ENCODE results near the gene CCDC9.

Gene CCDC9

DNA sequence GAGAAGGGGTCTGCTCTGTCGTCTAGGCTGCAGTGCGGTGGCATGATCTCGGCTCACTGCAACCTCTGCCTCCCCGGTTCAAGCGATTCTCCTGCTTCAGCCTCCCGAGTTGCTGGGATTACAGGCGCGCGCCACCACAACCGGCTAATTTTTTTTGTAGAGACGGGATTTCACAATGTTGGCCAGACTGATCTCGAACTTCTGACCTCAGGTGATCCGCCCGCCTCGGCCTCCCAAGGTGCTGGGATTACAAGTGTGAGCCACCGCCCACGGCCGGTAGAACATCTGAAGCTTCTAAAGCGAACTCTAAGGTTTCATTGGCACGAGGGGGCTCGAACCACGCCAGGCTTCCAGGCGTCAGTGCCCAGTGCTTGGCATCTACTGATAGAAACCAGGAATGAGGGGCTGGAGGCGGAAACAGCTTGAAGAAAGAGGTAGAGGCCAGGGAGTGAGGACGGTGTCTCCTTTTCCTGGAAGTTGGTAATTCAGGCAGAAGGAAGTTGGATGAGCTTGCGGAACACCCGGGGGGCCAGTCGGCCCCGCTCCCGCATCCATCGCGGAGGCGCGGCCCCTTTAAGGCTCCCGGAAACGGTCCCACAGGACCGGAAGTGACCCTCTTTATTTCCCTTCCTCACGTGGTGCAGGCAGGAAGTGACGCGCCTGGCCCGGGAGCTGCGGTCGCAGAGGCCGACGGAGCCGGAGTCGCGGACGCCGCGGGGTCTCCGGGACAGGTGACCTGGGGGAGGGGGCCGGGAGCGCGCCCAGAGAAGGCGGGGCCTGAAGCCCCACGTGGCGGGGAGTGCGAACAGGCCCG is at the start of gene CCDC9:
Gene CCDC9 (plus strand): TSS at position 647 of the 814 bp plus-strand sequence. CDS start 1,876 bp downstream, outside the sequence.
- DNase-seq (ENCODE audit: low read depth): peak; percentile 84

DNA sequence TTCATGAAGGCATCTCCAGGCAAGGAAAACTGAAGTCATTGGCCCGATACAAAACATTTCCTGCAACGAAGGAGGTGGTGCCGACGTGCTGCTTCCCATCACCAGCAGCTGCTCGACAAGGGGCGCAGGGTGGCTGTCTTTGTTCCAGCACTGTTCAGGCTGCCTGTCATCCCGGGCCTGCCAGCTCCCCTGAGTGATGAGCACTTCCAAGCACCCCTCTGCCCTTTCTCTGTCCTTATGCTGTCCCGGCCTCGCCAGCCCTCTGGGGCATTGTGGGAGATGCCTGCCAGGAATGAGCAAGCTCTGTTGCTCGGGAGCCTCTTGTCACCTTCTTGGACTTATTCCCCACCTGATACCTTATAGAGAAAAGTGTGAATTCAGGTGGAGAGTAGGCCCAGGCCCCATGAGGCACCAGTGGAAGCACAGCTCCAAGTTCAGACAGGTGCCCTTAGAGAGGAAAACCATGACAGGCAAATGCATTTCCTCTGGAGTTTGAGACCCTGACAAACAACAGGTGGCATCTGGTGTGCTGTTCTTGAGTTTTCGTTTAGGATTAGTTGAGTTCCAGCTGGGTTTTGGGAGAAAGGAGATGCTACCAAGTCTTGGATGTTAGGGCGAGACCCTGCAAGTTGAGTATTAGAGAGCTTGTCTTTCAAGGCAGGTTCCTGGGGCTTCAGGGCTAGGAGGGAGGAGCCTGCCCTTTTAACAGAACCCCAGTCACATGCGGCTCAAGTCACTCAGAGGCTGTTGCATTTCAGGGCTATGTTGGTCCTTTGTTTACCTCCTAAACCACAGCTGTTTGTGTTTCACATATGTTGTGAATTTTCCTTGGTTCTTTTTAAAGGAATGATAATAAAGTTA is 46.8 kb upstream of the CCDC9 start:
- DNase-seq (ENCODE audit: low read depth): no peak

DNA sequence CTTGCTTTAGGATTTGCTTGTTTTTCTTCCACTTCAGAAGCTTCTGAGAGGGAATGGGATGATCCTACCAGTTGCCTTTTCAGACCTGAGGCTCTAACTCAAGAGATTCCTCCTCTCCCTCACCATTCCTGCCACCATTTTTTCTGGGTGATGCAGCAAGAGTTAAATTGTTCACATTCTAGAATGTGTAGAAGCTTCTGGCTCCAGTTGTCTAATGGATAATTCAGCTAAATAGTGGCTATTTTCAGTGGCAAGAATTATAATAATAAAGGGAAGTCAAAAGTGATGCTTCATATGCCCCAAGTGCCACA is 46.2 kb upstream of the CCDC9 start:
- no peak for DNase-seq (ENCODE audit: low read depth)

DNA sequence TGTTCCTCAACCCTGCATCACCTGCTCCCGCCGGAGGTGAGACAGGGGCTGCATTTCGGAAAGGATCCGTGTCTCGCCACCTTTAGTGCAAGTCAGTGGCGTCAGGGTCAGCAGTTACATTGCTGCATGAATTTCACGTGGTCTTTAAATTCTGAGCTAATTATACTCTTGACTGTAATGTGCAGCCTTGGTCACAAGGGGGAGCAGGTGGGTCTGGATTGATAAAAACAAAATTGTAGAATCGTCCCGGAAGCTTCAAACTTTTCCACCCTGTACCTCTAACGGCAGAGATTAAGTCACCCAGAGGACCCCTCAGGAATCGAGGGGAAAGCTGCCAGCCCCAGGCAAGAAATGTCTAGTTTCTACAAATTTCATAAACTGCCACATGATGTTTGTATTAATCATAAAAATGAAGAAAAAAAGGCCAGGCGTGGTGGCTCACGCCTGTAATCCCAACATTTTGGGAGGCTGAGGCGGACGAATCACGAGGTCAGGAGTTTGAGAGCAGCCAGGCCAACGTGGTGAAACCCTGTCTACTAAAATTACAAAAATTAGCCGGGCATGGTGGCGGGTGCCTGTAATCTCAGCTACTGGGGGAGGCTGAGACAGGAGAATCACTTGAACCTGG is 45.5 kb upstream of the CCDC9 start:
- peak; percentile 49 for DNase-seq (ENCODE audit: low read depth)

DNA sequence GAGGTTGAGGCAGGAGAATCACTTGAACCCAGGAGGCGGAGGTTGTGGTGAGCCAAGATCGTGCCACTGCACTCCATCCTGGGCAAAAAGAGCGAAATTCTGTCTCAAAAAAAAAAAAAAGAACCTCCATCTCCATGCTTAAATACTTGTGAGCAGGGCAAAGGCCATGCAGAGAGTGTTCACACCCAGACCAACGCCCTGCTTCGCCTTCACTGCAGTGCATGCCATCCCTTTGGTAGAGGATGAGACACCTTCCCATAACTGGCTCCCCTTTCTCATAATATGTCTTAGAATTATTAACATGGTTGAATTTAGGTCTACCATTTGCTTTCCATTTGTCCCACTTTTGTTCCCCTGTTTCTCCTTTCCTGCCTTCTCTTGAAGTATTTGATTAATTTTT is 40.7 kb upstream of the CCDC9 start:
- no peak for DNase-seq (ENCODE audit: low read depth)

DNA sequence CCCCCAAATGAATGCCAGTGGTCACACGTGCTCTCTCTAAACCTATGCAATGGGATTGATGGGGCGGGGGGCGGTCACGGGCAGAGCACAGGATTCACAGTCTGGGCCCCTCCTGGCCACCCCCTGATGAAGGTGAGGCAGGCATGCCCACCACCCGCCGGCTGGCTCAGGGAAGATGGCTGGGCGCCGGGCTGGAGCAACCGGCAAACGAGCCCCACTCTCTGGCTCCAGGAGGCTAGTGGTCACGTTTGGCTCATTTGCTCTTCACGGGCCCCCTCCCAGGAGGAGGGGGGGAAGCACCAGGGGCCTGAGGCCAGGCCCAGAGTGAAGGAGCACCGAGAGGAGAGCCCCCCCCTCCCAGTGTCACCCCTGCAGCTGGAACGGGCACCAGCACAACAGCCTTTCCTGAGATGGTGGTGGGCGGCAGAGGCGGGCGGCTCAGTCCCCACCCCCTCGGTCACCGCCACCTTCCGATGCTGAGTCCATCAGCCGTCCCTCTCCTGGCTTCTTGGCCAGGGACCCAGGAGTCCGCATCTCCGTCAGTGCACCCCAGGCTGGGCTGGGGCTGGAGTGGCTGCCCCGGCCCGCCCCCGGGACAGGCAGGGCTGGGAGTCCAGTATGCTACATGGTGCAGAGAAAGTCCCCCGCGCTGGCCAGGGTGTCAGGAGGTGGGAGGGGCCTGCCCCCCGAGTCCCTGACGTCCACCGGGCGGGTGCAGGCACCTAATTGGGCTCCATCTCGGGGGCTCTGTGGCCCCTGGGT is 35.1 kb upstream of the CCDC9 start:
- DNase-seq (ENCODE audit: low read depth): no peak

DNA sequence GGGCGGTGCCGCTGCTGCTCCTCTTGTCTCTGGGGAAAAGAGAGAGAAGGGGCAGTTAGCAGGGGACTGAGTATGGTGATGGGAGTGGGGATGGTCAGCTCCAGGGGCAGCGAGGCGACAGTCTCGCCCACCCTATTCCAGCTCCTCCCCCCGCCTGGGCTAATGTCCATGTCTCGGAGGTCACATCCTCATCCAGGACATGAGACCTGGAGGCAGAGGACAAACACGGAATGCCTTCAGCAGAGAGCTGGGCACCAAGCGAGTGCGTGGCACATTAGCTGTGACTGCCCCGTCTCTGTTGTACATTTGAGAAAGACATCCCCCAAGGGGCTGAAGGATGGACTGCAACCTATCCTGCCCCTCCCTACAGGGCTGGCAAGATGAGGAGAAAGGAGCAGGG is 34.4 kb upstream of the CCDC9 start:
- DNase-seq (ENCODE audit: low read depth): no peak

DNA sequence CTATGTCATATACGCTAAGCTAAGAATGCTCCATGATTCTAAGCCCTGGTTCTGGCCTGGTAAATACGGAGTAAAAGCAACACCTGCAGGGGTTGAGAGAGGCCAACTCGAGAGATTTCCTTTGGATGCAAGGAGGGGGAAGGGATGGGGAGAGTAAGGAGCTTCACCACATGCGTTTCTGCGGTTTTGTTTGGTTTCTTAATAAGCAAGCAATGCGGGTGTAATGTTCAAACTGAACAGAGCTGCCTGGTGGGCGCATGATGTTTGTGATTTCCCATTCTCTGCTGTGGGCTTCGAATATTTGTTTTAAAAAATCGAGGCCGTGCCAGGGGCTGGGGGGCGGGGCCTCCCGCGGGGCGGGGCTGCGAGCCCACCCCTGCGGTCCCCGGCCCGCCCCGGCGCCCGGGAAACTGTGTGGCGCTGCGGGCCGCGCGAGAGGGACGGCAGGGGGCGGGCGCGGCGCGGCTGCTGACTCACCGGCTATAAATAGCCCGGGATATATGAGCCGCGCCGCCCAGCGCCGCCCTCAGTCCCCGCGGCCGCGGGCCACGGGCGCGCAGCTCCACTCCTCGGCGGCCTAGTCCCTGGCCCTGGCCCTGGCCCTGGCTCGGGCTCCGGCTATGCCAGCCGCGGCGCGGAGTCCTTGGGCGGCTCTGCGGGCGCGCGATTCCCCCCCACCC is 30.4 kb upstream of the CCDC9 start:
- DNase-seq (ENCODE audit: low read depth): peak; percentile 76

DNA sequence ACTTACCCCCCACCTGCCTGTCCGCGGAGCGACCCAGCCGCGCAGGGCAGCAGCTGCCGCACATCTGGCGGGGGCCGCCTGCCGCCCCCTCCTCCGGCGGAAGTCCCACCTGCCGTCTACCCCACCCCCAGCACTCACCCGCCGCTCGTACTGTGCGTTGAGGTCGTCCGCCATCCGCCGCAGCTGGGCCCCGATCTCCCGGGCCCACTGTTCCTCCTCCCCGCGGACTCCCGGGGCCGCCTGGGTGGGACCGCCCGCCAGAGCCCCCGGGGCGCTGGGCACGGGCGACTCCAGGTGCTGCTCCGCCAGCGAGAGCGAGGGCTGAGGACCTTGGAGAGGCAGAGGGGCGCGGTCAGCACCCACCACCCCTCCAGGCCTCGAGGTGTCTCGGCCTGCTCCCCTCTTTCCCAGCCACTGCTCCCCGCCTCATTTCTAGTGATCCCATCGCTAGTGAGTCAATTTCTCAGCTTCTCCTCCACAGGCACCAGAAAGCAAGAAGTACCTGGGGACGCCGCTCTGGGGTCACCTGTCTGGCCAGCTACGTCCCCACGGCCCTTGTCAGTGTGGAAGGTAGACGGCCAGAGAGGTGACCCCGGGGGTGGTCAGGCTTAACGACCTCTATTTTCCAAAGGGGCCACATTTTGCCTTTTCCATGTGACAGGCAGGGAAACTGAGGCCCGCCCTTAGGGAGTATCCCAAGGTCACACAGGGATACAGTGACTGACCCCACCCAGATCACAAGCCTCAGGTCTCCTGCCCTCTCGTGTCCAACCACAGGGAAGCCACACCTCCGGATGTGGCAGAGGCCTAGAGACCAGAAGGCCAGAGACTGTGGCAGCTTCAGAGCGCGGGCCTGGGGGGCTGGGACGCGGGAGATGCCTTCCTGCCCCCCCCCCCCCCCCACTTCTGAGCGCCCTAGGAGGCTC is 29.6 kb upstream of the CCDC9 start:
- no peak for DNase-seq (ENCODE audit: low read depth)

DNA sequence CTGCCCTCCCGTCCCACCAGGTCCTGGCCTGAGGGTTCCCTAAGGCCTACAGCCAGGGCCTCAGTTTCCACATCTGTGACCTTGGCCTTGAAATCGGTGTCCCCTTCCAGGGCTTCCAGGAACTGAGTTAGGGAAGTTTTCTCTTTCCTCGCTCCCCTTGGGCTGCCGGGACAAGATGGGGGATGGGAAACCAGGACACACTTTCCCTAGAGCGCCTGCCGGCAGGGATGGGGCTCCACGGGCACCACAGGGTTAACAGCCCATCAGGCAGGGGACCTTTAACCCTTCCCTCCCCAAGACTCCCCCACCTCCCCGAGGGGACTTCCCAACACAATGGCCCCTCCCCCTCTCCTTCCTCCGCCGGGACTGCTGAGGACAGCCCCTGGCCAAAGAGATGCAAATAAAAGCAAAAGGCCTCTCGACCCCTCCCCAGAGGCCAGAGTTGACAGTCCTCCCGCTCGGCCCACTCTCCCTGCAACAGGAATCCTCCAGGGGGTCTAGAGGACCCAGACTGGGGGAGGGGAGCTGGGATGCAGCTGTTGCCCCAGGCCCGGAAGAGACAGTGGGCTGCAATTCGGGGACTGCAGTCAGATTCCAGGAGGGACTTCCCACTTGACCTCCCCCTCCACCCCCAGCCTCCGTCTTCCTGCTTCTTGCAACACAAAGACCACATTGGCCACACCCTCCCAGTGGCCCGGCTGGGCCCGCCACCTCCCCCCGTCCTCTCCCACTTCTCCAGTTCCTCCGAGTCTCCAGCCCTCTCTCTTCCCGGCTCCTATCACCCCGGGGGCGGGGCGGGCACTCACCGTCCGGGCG is 28.8 kb upstream of the CCDC9 start:
- no peak for DNase-seq (ENCODE audit: low read depth)

DNA sequence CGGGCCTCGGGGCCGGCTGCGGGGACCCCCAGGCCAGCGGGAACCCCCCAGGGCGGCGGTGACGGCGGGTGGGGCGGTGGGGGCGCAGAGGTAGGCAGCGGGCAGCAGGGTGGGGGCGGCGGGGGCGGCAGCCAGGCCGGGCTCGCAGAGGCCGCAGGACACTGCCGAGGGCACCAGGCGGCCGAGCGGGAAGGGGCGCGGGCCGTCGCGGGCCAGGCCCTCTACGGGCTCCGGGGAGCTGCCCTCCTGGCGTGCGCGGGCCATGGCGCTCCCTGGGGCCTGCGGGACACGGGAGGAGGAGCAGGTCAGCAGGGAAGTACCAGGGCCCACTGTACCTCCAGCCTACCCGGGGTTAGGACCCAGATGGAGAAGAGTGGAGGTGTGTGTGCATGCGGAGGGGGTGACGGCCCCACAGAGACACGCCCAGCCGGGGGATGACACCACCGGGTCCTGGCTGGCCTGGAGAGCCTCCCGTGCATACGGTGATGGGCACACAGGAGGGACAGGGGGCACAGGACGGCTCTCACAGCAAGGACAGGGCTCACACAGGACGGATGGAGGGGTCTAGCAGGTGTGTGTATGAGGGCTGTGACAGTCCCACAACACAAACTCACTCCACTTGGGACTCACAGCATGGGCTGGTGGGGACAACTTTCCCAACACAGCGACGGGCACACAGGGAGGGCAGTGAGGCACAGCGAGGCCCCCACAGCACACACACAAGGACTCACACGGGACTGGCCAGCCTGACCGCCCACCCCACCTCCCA is 28.0 kb upstream of the CCDC9 start:
- no peak for DNase-seq (ENCODE audit: low read depth)

DNA sequence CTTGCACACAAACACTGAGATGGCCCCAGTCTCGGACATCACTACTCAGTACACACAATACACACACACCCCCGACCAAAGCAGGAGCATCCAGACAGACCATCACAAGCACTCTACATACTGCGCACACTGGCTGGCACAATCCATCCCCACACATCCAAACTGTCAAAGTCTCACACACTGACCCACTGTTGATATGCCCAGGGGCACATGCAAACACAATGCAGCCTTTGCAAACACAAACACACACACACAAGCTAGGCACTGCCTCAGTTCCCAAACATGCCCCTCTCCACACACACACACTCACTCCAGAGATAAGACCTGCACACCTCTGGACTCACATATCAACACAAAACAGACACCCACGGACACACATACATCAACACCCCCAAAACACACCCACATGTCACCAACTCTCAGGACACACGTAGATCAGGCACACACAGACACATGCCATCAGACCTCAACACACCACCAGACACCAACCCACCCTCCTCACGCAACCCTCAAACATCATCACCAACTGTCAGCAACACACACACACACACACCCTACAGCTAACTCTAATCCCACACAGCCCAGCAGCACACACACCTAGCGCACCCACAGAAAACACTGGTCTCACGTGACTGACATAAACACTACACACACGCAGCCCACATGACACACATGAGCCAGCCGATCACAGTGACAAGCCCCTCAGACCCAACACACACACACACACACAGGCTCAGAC is 27.2 kb upstream of the CCDC9 start:
- no peak for DNase-seq (ENCODE audit: low read depth)

DNA sequence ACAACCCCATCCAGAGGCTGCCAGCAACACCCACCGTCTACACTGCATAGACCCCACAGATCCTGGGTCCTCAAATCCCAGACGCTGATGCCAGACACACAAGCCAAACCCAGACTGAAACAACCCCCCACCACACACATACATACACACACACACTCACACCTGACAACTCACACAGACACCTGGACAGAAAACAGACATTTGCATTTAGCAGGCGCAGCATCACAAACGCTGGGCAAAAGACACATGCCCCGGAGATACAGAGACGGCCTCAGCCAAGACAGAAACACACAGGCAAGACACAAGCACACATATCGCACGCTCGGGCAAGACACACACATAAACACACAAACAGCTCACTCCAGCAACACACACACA is 26.7 kb upstream of the CCDC9 start:
- no peak for DNase-seq (ENCODE audit: low read depth)

DNA sequence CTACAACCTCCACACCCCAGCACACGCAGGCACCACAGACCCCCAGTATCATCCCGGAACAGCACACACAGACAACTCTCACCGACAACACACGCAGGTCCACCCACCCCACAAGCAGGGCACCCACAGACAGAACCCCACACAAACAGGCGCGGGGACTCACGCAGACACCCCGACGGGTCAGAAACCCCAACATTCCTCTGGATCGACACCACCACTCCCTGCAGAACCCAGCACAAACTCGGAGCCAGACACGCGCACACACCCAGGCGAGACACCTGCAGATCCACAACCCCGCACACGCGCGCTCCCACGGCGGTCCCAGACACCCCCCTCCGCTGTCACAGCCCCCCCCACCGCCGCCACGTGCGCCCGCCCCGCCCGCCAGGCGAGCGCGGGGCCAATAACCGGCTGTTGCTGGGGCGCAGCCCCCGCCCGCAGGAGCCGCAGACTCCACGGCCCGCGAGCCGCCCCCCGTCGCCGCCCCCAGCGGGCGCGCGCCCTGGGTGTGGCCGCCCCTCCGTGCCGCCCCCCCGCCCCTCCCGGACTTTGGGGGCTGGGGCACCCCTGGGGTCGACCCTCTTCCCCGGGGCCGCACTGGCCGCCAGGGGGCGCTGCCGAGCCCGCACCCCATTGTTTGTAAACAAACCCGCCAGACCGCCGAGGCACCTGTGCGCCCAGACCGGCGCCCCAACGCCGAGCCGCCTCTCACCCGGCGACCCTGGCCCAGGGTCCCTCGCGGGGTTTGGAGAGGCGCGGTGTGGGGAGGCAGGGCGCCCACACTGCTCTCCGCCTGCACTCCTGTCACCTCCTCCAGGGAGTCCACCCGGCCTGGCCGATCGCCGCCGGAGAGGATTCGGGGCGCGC is 26.0 kb upstream of the CCDC9 start:
- peak; percentile 76 for DNase-seq (ENCODE audit: low read depth)

DNA sequence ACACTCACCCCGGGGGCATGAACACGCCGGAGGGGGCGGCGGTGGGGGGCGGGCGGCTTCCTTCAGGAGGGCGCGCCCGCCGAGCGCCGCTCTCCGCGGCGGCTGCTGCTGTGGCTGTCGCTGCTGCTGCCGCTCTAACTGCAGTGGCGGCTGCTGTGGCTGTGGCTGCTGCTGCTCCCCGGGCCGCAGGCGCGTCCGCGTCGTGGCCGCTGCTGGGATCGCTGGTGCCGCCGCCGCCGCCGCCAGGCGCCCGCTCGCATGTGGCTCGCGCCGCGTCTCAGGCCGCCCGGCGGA is 25.5 kb upstream of the CCDC9 start, which contains the start of gene BBC3:
Gene BBC3 (minus strand): TSS at position 279 of the 294 bp plus-strand sequence. CDS start 2,768 bp downstream, outside the sequence.
- no peak for DNase-seq (ENCODE audit: low read depth)

DNA sequence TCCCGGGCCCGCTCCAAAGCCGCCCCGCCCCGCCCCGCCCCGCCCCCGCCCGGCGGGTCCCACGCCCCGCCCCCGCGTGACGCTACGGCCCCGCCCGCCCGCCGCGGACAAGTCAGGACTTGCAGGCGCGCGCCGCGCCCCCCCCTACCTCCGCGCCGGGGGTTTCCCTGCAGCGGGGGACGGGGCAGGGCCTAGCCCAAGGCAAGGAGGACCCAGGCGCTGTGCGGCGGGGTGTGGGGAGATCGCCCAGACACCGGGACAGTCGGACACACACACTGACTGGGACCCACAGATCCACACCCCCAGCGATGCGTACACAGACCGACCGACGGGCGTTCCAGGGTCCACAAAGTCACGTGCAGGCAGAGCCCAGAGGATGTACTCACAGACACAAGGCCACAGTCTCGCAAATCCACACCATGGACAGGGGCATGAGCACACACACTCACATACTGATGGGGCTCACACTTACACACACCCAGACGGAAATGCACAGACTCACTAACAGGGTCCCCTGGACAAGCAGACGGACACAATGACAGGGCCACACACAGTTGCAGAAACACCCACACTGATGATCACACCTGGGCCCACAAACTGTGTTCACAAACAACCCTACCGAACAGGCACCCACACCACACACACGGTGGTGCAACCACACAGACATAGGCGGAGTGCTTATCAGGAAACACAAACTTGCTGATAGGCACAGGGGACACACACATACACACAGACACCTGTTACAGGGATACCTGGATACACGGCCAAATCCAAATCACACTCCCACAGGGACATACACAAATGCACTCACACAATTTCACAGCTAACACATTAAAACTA is 24.9 kb upstream of the CCDC9 start:
- DNase-seq (ENCODE audit: low read depth): peak; percentile 93

Data from T-helper 22 cell (primary cell).